ENCODE data around the gene CORO2B.

- no peak for TF ChIP-seq CTCF (IDR thresholded peaks at IDR 0.05; ENCODE audit: insufficient read depth, low read length)
- TF ChIP-seq GABPA (IDR thresholded peaks at IDR 0.05; ENCODE audit: low read depth): no peak
Measured at GRCh38 chr15:68655686-68656437, 77.1 kb downstream of the CORO2B start.
